Neural cell (in vitro differentiated cells): Measurements from ENCODE around the gene TEX22. TPM values are rescaled to one million over a fixed set of nuclear protein-coding genes. Genes with fewer than 3 reads are reported as not detected.

Experiments used
- H2AFZ ChIP-seq: fragments of 200-600, 300-800 bp; sonication (generic), shearing (Covaris generic); 2 replicates; pipeline ENCODE4 v1.6.0; 2014; ENCODE audit warnings: low read depth, mild to moderate bottlenecking, antibody characterized with exemption, low read length, moderate library complexity
- H3F3A ChIP-seq: fragments of 200-600 bp; shearing (Covaris generic); 2 replicates; pipeline ENCODE4 v1.6.1; 2016; ENCODE audit warnings: mild to moderate bottlenecking, moderate library complexity, mixed read lengths, antibody characterized with exemption, low read length; ENCODE audit not compliant: insufficient read depth, poor library complexity, severe bottlenecking
- H3K27ac ChIP-seq: fragments of 200-600, 300-800 bp; sonication (generic), shearing (Covaris generic); 2 replicates; pipeline ENCODE4 v1.5.1; 2014; ENCODE audit warnings: mild to moderate bottlenecking, low read length, moderate library complexity
- H3K27me3 ChIP-seq: fragments of 300-800, 200-600 bp; sonication (generic), shearing (Covaris generic); 2 replicates; pipeline ENCODE4 v1.6.0; 2014; ENCODE audit warnings: mild to moderate bottlenecking, low read depth, low read length, moderate library complexity; ENCODE audit not compliant: insufficient read depth
- H3K36me3 ChIP-seq: fragments of 300-800, 200-600 bp; sonication (generic), shearing (Covaris generic); 2 replicates; pipeline ENCODE4 v1.5.1; 2014; ENCODE audit warnings: mild to moderate bottlenecking, antibody characterized with exemption, low read length, moderate library complexity; ENCODE audit not compliant: insufficient read depth
- H3K4me2 ChIP-seq: fragments of 300-800, 200-600 bp; sonication (generic), shearing (Covaris generic); 2 replicates; pipeline ENCODE4 v1.6.0; 2014; ENCODE audit warnings: mild to moderate bottlenecking, low read length
- H3K4me3 ChIP-seq: fragments of 300-800, 200-600 bp; sonication (generic), shearing (Covaris generic); 2 replicates; pipeline ENCODE4 v1.5.1; 2014; ENCODE audit warnings: mild to moderate bottlenecking, low read length, moderate library complexity
- H3K79me2 ChIP-seq: fragments of 200-600 bp; shearing (Covaris generic); replicated peaks from 2 replicates; pipeline ENCODE4 v1.6.0; 2014; ENCODE audit warnings: mild to moderate bottlenecking, low read length, moderate library complexity; ENCODE audit not compliant: insufficient read depth
- H3K9ac ChIP-seq: fragments of 300-800, 200-600 bp; sonication (generic), shearing (Covaris generic); 2 replicates; pipeline ENCODE4 v1.6.1; 2016; ENCODE audit warnings: mild to moderate bottlenecking, low read length, mixed read lengths
- H3K9me2 ChIP-seq: fragments of 200-600 bp; shearing (Covaris generic); 2 replicates; pipeline ENCODE4 v1.6.1; 2016; ENCODE audit warnings: mild to moderate bottlenecking, low read length, mixed read lengths; ENCODE audit not compliant: insufficient read depth
- H3K9me3 ChIP-seq: fragments of 200-600, 300-800 bp; sonication (generic), shearing (Covaris generic); 2 replicates; pipeline ENCODE4 v1.6.1; 2016; ENCODE audit warnings: mild to moderate bottlenecking, mixed run types, low read length, moderate library complexity, mixed read lengths
- H4K20me1 ChIP-seq: fragments of 200-600 bp; shearing (Covaris generic); 2 replicates; pipeline ENCODE4 v1.6.1; 2016; ENCODE audit warnings: mild to moderate bottlenecking, mixed run types; ENCODE audit not compliant: insufficient read depth
- CTCF ChIP-seq: fragments of 450-650 bp; IDR thresholded peaks from 2 replicates; pipeline ENCODE4 v1.5.1; 2014; ENCODE audit warnings: antibody characterized with exemption, mild to moderate bottlenecking, moderate library complexity; ENCODE audit not compliant: poor library complexity, severe bottlenecking
- EP300 ChIP-seq: fragments of 450-650 bp; conservative IDR thresholded peaks from 2 replicates; pipeline ENCODE4 v1.6.1; 2014; ENCODE audit warnings: antibody characterized with exemption, mild to moderate bottlenecking, moderate library complexity; ENCODE audit not compliant: poor library complexity, severe bottlenecking
- EZH2 ChIP-seq: fragments of 200-600, 300-800 bp; shearing (Covaris generic), sonication (generic); IDR thresholded peaks from 2 replicates; pipeline ENCODE4 v1.6.1; 2014; ENCODE audit warnings: antibody characterized with exemption, low read length, borderline replicate concordance, mild to moderate bottlenecking; ENCODE audit not compliant: insufficient read depth, poor library complexity, severe bottlenecking
- MXI1 ChIP-seq: fragments of 450-650 bp; conservative IDR thresholded peaks from 2 replicates; pipeline ENCODE4 v1.6.1; 2014; ENCODE audit warnings: antibody characterized with exemption, mild to moderate bottlenecking; ENCODE audit not compliant: poor library complexity, severe bottlenecking
- POLR2AphosphoS5 ChIP-seq: IDR thresholded peaks from 2 replicates; pipeline ENCODE4 v1.6.1; 2012
- RAD21 ChIP-seq: fragments of 450-650 bp; conservative IDR thresholded peaks from 2 replicates; pipeline ENCODE4 v1.6.1; 2014; ENCODE audit warnings: antibody characterized with exemption, mild to moderate bottlenecking, moderate library complexity
- REST ChIP-seq: IDR thresholded peaks from 2 replicates; pipeline ENCODE4 v1.6.1; 2012; ENCODE audit warnings: borderline replicate concordance
- SMC3 ChIP-seq: fragments of 450-650 bp; conservative IDR thresholded peaks from 2 replicates; pipeline ENCODE4 v1.6.1; 2014; ENCODE audit warnings: antibody characterized with exemption, mild to moderate bottlenecking, moderate library complexity; ENCODE audit not compliant: poor library complexity
- TAF1 ChIP-seq: IDR thresholded peaks from 2 replicates; pipeline ENCODE4 v1.6.1; 2012; ENCODE audit warnings: low read depth
- polyA plus RNA-seq: library from polyadenylated mRNA; depleted of rRNA; stranded (reverse); fragments of >200 nt; gene quantifications from 2 replicates; pipeline ENCODE4 v1.2.3, GENCODE V29; 2014

The TEX22 gene
- polyA plus RNA-seq, 1 donor from 2014 or later = 0.22 TPM

GRCh38 chr14:105385322-105385637, 13.1 kb upstream of the TEX22 start:
- Histone ChIP-seq H3K79me2 (no peaks in the 10 kb centered on the region), H4K20me1 (no peaks in the 10 kb centered on the region), H3K4me2 (no peak overlapping the region), H3K9me2 (no peaks in the 10 kb centered on the region), H3F3A (no peaks in the 10 kb centered on the region), H2AFZ (no peak overlapping the region), H3K27ac (no peak overlapping the region), H3K27me3 (no peaks in the 10 kb centered on the region), H3K36me3 (no peaks in the 10 kb centered on the region), H3K9ac (no peak overlapping the region), H3K9me3 (no peaks in the 10 kb centered on the region), H3K4me3 (no peak overlapping the region)
- no peak for TF ChIP-seq SMC3
- no peak for TF ChIP-seq TAF1
- TF ChIP-seq EZH2 = no peak
- TF ChIP-seq REST = no peak

- Histone ChIP-seq H4K20me1 (no peaks in the 10 kb centered on the region), H3K4me3 (no peak overlapping the region), H3K9me3 (no peaks in the 10 kb centered on the region), H3F3A (no peaks in the 10 kb centered on the region), H2AFZ (no peak overlapping the region), H3K79me2 (no peaks in the 10 kb centered on the region), H3K27me3 (no peaks in the 10 kb centered on the region), H3K9me2 (no peaks in the 10 kb centered on the region), H3K4me2 (no peak overlapping the region), H3K36me3 (no peaks in the 10 kb centered on the region), H3K27ac (no peak overlapping the region), H3K9ac (no peak overlapping the region)
- TF ChIP-seq MXI1 (no peak), RAD21 (no peak), EZH2 (no peak), SMC3 (no peak), REST (no peak), TAF1 (no peak), POLR2AphosphoS5 (no peak), CTCF (no peak), EP300 (no peak)
These were observed 12.5 kb upstream of the TEX22 start for GRCh38 chr14:105385698-105386365.
